OCI-M2 (cell line): ENCODE results near the gene RUNX3.
"Not testable (repeated sequence)": the region's sequence is repeated elsewhere in the genome, so short reads cannot be mapped to it uniquely, and the experiment has no call there.

Source experiments
- DNase-seq: peaks from one replicate; lab custom pipeline; 2025; ENCODE audit not compliant: unreplicated experiment; lab: John Stamatoyannopoulos, UW

The RUNX3 gene

GRCh38 chr1:24914226-24915069, 15.6 kb downstream of the RUNX3 start:
- no peak for DNase-seq

GRCh38 chr1:24913616-24914225, 16.4 kb downstream of the RUNX3 start:
- DNase-seq = no peak

GRCh38 chr1:24913274-24913604, 16.8 kb downstream of the RUNX3 start:
- DNase-seq = no peak

GRCh38 chr1:24912376-24913273, 17.5 kb downstream of the RUNX3 start:
- no peak for DNase-seq

GRCh38 chr1:24911651-24912155, 18.4 kb downstream of the RUNX3 start:
- DNase-seq = no peak

- DNase-seq = no peak
Measured at GRCh38 chr1:24910751-24911650, 19.1 kb downstream of the RUNX3 start.

- DNase-seq = no peak
Measured at GRCh38 chr1:24910210-24910609, 19.9 kb downstream of the RUNX3 start.

- DNase-seq = peak; percentile 1
Measured at GRCh38 chr1:24909388-24909898, 20.6 kb downstream of the RUNX3 start.

- no peak for DNase-seq
Measured at GRCh38 chr1:24908591-24909259, 21.4 kb downstream of the RUNX3 start.

GRCh38 chr1:24907587-24908294, 22.3 kb downstream of the RUNX3 start:
- DNase-seq = not testable (repeated sequence)

GRCh38 chr1:24906760-24907490, 23.2 kb downstream of the RUNX3 start:
- DNase-seq = no peak

GRCh38 chr1:24905979-24906720, 23.9 kb downstream of the RUNX3 start:
- DNase-seq = no peak

- DNase-seq = no peak
Measured at GRCh38 chr1:24905355-24905978, 24.6 kb downstream of the RUNX3 start.

GRCh38 chr1:24904731-24905354, 25.2 kb downstream of the RUNX3 start:
- DNase-seq = no peak

- DNase-seq = no peak
Measured at GRCh38 chr1:24903955-24904730, 25.9 kb downstream of the RUNX3 start.

- DNase-seq = no peak
Measured at GRCh38 chr1:24903560-24903954, 26.5 kb downstream of the RUNX3 start.
